ENCODE results near the gene RAPGEF2. TPM values are rescaled to one million over a fixed set of nuclear protein-coding genes. Genes with fewer than 3 reads are reported as not detected.

Gene RAPGEF2
- total RNA-seq, 1 donor from 2014 or later, result 40.6 TPM

DNA sequence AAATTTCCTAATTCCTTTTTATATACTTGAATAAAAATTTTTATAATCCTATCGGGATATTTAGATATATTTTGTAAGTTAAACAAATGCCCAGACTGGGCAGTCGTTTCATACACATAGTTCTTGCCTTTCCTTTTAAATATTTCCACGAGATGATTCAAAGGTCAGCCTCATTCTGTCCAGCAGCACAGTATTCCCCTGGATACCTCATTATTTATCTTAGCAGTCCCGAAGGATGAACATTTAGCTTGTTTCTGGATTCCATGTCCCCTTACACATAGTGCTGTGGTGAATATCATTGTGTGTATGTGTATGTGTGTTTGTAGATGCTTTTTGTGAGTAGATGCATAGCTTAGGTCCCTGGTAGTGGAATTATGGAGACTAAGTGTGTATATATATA lies 38.3 kb downstream of the RAPGEF2 start:
- Mint-ChIP-seq H3K4me3 (no peak overlapping the region), H3K4me1 (ENCODE audit: unreplicated experiment) (peaks cover 32% of the 10 kb centered on the region), H3K27me3 (no peaks in the 10 kb centered on the region), H3K9me3 (no peaks in the 10 kb centered on the region), H3K27ac (peak overlapping the region; percentile 41), H3K36me3 (no peaks in the 10 kb centered on the region)
- TF ChIP-seq, protein P1, sequence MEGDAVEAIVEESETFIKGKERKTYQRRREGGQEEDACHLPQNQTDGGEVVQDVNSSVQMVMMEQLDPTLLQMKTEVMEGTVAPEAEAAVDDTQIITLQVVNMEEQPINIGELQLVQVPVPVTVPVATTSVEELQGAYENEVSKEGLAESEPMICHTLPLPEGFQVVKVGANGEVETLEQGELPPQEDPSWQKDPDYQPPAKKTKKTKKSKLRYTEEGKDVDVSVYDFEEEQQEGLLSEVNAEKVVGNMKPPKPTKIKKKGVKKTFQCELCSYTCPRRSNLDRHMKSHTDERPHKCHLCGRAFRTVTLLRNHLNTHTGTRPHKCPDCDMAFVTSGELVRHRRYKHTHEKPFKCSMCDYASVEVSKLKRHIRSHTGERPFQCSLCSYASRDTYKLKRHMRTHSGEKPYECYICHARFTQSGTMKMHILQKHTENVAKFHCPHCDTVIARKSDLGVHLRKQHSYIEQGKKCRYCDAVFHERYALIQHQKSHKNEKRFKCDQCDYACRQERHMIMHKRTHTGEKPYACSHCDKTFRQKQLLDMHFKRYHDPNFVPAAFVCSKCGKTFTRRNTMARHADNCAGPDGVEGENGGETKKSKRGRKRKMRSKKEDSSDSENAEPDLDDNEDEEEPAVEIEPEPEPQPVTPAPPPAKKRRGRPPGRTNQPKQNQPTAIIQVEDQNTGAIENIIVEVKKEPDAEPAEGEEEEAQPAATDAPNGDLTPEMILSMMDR (conservative IDR thresholded peaks at IDR 0.05), result no peak
- DNase-seq (ENCODE audit: extremely low spot score, unreplicated experiment), result no peak

- no peak overlapping the region for H3K4me3 Mint-ChIP-seq
- no peaks in the 10 kb centered on the region for H3K36me3 Mint-ChIP-seq
- TF ChIP-seq, protein P1 (conservative IDR thresholded peaks at IDR 0.05), result no peak
- DNase-seq (ENCODE audit: extremely low spot score, unreplicated experiment), result no peak
- no peaks in the 10 kb centered on the region for H3K27me3 Mint-ChIP-seq
- H3K27ac Mint-ChIP-seq, result no peak overlapping the region
- H3K9me3 Mint-ChIP-seq, result no peaks in the 10 kb centered on the region
- peaks cover 33% of the 10 kb centered on the region for H3K4me1 Mint-ChIP-seq (ENCODE audit: unreplicated experiment)
Observed at GRCh38 chr4:159142241-159142640, 39.4 kb downstream of the RAPGEF2 start.

DNA sequence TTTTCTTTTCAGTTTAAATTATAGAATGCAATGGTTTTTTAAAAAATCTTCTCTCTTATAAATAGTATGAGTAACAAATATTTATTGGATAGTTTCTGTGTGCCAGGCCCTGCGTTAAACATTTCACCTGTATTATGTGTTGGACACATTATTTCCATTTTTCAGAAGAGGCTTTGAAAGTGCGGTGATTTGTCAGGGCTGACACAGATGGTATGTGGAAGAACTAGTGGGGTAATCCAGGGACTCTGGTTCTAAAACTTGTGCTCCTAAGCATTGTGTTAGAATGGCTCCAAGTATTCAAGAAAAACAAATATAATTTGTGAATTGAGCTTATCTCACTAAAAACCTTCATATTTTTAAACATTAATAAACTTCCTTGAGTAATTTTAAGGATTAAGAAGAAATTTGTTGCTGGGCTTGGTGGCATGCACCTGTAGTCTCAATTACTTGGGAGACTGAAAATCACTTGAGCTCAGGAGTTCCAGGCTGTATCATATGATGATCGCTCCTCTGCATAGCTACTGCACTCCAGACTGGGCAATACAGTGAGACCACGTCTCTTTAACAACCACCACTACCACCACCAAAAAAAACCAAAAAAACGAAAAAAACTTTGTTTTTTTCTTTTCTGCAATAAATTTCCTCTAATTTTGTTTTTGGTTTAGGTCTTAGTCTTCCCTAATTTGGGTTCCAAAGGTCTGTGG lies 40.0 kb downstream of the RAPGEF2 start:
- peak overlapping the region; percentile 52 for H3K4me3 Mint-ChIP-seq
- no peak for DNase-seq (ENCODE audit: extremely low spot score, unreplicated experiment)
- H3K27ac Mint-ChIP-seq, result no peak overlapping the region
- no peaks in the 10 kb centered on the region for H3K9me3 Mint-ChIP-seq
- no peaks in the 10 kb centered on the region for H3K27me3 Mint-ChIP-seq
- H3K36me3 Mint-ChIP-seq, result no peaks in the 10 kb centered on the region
- TF ChIP-seq, protein P1 (conservative IDR thresholded peaks at IDR 0.05), result no peak
- H3K4me1 Mint-ChIP-seq (ENCODE audit: unreplicated experiment), result peaks cover 29% of the 10 kb centered on the region

DNA sequence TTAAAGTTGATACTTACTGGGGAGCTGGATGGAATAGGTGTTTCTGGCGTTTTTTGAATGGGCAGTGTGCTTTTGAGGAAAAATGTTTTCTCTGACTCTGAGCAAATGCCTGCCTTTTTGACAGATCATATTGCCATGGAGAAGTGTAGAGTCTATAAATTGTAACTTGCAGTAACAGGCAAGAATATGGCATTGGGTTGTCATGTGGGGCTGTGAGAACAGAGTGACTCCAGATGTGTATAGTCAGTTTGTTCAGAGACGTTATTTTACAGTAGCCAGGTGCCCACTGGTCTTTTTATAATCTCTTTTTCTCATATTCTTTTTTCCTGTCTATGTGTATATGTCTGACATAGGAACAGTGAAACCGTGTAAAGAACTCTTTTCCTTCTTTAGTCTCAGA lies 40.8 kb downstream of the RAPGEF2 start:
- Mint-ChIP-seq H3K4me1 (ENCODE audit: unreplicated experiment) (peaks cover 29% of the 10 kb centered on the region), H3K27ac (peak overlapping the region; percentile 59), H3K27me3 (no peaks in the 10 kb centered on the region), H3K4me3 (peak overlapping the region; percentile 42), H3K36me3 (no peaks in the 10 kb centered on the region), H3K9me3 (no peaks in the 10 kb centered on the region)
- TF ChIP-seq, protein P1 (conservative IDR thresholded peaks at IDR 0.05), result no peak
- DNase-seq (ENCODE audit: extremely low spot score, unreplicated experiment), result no peak

DNA sequence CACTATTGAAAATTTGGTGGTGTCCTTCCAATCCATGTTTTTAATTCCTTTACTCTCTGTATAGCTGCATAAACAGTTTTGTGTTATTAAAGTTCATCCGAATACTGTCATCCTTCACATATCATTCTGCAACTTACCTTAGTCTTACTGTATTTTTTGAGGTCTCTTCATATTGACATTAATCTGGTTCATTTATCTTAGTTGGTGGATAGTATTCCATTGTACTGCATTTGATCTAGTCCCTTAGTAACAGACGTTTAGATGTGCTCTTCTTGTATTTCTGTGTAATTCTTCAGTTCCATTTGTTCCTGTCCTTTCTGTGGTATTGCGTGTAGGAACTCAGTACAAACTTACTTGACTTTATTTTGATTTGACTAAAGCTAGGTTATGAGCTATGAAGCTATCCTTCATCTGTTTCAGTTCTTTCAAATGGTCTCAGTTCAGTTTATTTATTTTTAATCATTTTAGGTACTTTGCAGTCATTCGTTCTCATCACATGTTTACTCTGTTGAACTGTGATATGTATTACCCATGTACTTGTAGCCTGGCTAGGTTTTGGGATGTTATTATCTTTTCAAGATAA lies 41.3 kb downstream of the RAPGEF2 start:
- Mint-ChIP-seq H3K4me3 (peak overlapping the region; percentile 42), H3K27me3 (no peaks in the 10 kb centered on the region), H3K4me1 (ENCODE audit: unreplicated experiment) (peaks cover 29% of the 10 kb centered on the region)

More for the DNA sequence above, 41.3 kb downstream of the RAPGEF2 start:
- DNase-seq (ENCODE audit: extremely low spot score, unreplicated experiment), result no peak
- TF ChIP-seq, protein P1 (conservative IDR thresholded peaks at IDR 0.05), result no peak
- no peaks in the 10 kb centered on the region for H3K36me3 Mint-ChIP-seq
- H3K9me3 Mint-ChIP-seq, result no peaks in the 10 kb centered on the region
- no peak overlapping the region for H3K27ac Mint-ChIP-seq

All from type B pancreatic cell (in vitro differentiated cells).